CD4-positive, alpha-beta T cell treated with Interleukin-4 for 1 hour (primary cell): ENCODE results near the gene GFY.

Experiments
- DNase-seq, 2 donors: peaks; one replicate each; pipeline ENCODE4 v3.0.0-alpha.2; 2020 to 2022

Gene GFY

GRCh38 chr19:49408816-49409440, 16.3 kb upstream of the GFY start:
- DNase-seq: no peak

GRCh38 chr19:49409441-49410029, 15.7 kb upstream of the GFY start:
- DNase-seq: peak; percentile 44 to 51

- no peak for DNase-seq
Measured at GRCh38 chr19:49411681-49412326, 13.4 kb upstream of the GFY start.

- no peak for DNase-seq
Measured at GRCh38 chr19:49413348-49413747, 11.8 kb upstream of the GFY start.

GRCh38 chr19:49414256-49414655, 10.9 kb upstream of the GFY start:
- no peak for DNase-seq

- no peak for DNase-seq
Measured at GRCh38 chr19:49415102-49415809, 9.9 kb upstream of the GFY start.

GRCh38 chr19:49415810-49416200, 9.4 kb upstream of the GFY start:
- no peak for DNase-seq

GRCh38 chr19:49417088-49417487, 8.1 kb upstream of the GFY start:
- no peak for DNase-seq

- DNase-seq: no peak
Measured at GRCh38 chr19:49418511-49418910, 6.7 kb upstream of the GFY start.

DNA sequence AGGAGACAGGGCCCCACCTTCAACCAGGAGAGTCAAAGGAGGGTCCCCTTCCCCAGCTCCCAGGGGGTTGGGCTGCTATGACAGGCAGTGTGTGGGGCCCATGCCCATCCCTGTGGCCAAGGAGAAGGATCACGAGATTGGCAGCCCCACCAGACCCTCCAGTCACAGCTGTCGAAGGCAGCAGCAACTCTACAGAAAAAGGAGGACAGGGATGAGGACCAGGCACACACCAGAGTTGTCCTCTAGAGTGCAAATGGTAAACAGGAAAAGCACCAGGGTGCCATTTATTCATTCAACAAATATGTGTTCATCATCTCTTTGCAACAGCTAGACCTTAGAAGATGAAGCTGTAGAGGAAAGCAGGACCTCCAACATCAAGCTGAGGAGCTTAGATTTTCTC, 6.0 kb upstream of the GFY start:
- no peak for DNase-seq

DNA sequence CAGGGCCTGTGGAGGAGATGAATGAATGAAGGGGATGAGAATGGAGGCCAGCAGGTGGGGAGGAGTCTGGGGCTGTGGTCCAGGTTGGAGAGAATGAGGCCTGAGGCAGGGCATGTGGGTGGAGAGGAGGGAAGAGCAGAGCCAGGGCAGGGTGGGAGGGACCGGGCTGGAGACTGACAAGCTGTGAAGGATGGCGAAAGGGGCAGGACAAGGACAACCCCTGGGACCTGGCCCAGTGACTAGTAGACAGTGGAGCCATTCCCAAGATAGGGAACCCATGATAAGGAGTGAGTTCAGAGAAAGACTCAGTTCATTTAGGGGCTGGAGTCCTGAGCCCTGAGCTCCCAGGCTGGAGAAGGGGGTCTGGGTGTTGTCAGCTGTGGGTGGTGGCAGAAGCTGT, 5.0 kb upstream of the GFY start:
- DNase-seq: no peak

- DNase-seq: peak; percentile 41 to 48
Measured at GRCh38 chr19:49421039-49421877, 3.9 kb upstream of the GFY start.

GRCh38 chr19:49421878-49422202, 3.3 kb upstream of the GFY start:
- DNase-seq: no peak

GRCh38 chr19:49422407-49423070, 2.6 kb upstream of the GFY start:
- DNase-seq: peak; percentile 37 to 55

DNA sequence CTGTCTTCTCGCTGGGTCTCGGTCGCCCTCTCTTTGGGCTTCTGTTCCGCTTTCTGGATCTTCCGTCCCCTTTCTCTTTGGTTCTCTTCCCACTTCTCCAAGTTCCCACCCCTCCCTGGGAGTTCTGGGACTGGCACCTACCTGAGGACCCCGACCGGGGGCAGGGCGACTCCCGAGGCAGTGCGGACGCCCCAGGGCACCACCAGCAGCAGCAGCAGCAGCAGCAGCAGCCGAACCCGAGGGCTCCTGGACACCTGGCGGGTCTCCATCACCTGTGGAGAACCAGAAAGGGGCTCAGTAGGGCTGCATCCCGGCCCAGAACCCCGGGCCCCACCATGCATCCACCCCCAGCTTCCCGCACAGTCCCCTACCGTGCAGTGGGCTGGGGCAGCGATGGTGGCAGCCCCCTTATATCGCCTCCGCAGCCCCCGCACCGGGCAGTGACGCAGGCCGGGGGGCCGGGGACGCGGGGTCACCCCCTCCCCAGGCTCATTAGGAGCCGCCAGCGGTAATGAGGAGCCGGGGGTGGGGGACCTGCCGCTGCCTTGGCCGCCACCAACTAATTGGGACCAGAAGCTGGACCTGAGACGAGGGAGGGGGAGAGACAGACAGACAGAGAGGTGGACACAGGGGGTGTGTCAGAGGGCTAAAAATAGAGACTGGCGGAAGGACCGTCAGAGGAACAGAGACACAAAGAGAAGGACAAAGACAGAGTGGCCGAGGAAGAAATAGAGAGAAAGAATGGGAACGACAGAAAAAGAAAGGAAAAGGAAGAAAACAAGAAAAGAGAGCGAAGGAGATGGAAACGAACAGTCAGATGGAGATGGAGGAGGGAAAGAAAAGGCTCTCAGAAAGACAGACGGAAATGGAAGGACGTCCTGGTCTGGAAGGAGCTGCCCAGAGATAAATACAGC, 1.9 kb upstream of the GFY start, which contains the start of gene PTH2:
TSS of gene PTH2 (minus strand) at position 371 of the 914 bp plus-strand sequence. CDS start at position 269, 102 bp downstream.
- DNase-seq: no peak

DNA sequence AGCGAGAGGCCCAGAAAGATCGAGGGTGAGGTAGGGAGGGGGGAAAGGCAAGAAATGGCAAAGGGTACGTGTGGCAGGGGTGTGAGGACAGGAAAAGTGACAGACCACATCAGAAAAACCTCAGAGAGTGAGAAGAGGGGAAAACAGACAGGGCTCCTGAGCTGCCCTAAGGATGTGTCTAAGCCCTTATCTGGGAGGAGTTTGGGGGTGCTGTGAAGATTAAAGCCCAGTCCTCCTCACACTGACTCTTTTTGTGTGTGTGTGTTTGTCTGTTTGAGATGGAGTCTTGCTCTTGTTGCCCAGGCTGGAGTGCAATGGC, 1.2 kb upstream of the GFY start:
- DNase-seq: peak in 1 of 2 donors; percentile 58

DNA sequence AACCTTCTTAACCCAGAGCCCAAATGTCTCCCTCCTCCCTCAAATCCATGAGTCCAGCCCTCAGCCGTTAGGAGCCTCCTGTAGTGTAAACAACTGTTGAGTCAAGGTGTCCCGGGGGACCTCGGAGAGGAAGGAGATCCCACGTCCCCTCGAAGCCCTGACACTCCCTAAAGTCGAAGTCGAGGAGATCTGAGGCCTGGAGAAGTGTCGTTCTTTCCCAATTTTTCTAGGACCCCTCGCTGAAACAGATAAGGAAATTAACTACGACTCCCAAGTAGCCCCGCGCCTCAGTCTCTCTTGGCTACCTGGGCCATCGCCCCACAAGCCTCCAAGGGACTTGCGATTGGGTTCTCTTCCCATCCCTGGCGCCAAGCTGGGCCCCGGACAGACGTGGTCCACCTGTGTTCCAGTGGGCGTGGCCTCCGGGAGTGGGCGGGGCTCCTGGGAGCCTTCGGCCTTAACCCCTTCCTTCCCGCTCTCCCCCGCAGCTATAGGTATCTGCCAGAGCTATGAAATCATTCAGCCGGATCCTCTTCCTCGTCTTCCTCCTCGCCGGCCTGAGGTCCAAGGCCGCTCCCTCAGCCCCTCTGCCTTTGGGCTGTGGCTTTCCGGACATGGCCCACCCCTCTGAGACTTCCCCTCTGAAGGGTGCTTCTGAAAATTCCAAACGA, 869 bp downstream of the GFY start:
- no peak for DNase-seq

GRCh38 chr19:49427339-49427738, 2.2 kb downstream of the GFY start:
- DNase-seq: no peak

GRCh38 chr19:49427855-49428546, 2.8 kb downstream of the GFY start:
- DNase-seq: no peak
